GM19025 (cell line): ENCODE results near the gene GEN1.

Experiments
- ATAC-seq: cut with Tn5 transposase; IDR thresholded peaks from one replicate; pipeline ENCODE4 v1.9.1; 2021; ENCODE audit warnings: mild to moderate bottlenecking, low read depth, moderate library complexity; ENCODE audit not compliant: unreplicated experiment

The GEN1 gene

DNA sequence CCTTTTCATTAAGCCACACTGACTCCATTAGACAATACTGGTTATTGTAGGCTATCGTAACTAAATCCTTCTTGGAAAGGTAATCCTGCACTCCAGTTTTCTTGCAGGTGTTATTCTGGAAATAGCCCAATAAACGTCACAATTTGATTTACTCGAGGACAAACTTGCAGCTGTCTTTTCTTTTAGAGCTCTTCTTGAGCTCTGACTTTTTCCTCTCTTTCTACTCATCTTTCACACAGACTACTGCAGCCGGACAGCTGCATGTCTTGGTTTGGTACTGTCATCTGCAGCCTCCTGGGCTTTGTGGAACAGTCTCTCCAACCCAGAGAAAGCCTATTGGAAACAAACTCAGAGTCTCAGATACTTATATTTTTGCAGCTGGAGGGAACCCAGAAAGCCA lies 39.4 kb downstream of the GEN1 start:
- no peak for ATAC-seq

DNA sequence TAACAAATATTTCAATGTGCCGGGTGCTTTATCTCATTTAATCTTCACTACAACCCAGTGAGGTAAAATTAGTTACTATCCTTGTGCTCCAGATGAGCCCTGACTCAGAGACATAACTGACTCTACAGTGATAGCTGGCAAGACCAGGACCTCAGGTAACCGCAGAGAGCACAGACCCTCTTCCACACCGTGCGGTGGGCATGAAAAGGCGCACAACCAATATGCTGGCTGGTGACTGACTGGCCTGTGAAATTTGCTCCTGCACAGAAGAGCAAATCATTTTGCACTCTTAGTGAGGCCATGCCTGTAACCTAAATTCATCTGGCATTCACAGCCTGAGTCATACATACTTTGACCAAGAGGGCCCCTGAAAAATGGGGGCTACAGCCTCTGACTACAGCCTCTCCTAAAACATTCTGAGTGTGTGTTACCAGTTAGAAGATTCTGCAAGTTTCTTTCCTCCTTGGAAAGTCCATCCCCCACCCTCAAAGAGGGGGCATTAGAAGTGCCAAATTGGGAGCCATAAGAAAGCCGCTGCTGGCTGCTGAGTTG lies 39.9 kb downstream of the GEN1 start:
- ATAC-seq, result no peak

DNA sequence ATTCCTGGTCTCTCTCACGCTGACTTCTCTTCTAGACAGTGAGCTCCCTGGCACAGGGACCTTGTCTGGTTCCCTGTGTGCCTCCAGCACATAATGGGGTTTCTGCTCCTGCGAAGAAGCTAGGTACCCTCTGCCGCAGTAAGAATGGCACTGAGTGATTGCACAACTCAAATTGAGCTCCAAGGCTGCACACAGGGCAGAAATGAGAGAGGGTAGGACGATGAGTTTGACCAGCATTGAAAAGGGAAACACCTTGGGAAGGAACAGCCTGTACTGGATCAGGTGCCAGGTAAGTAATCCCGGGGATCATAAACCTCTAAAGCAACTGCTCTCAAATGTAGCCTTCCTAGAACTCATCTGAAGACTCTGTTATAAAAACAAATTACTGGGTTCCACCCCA lies 41.4 kb downstream of the GEN1 start:
- no peak for ATAC-seq

DNA sequence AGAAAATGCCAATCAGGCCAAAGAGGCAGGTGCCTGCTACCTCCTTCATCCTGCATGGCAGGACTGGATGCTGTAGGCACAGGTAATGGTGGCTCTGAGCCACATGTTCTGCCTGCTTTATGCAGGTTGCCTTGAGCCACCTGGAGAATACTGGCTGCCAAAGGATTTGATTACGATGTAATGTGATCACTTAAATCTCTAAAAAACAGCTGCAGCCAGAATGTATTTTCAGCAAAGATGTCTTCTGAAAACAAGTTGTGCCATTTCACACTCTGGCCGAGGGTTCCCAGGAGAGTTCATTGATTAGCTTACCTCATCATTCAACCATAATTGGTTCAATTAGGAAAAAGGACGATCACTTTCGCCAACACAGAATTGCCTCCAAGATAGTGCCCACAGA lies 44.4 kb downstream of the GEN1 start:
- no peak for ATAC-seq

DNA sequence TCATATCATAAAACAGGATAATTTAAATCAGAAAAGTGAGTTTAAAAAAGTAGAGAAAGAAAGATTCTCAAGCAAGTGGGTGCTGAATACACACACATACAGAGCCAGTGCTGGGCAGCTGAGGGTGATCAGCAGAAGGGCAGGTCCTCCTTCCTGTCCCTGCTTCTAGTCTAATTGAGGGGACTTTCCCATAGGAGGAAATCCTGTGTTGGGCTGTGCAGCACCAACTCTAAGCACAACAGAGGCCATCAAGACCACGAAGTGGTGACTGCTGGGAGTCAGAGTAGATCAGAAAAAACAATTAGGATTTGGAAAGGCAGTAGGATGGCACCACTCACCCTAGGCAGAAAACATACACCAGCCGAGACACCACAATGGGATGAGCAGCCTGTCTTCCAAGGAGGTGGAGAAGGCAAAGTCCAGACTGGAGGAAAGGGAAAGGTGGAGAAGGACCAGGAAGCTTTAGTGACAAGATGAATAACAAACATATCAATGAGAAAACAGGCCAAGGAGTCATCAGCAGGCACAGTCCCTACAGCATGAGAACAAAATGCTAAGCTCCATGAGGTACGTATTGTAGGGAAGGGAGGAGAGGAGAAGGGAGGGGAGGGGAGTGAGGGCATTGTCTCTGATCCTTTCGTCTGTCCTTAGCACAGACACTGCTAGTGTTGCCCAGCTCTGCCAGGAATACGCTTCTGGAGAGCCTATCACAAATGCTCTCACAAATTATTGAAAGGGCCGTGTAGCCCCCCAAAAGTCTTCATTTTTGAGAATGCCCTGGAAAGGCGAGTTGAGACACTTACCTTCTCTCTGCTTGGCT lies 45.6 kb downstream of the GEN1 start:
- no peak for ATAC-seq

DNA sequence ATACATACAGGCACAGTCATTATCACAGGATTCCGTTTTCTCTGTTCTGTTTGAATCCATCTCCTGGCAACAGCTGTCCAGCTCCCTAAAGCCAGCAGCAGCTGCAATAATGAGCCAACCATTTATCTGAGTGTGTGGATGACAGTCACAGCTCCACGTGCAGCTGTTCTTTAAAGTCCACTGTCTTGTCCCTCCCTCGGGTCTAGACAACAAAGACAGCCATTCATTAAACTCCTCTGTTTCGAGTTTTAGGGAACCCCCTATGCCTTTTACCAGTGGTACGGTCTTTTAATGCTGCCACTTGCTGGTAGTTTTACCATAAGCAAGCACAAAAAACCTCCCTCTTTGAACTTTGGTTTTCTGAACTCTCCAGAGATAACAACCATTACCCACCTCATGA lies 46.3 kb downstream of the GEN1 start:
- ATAC-seq, result no peak

DNA sequence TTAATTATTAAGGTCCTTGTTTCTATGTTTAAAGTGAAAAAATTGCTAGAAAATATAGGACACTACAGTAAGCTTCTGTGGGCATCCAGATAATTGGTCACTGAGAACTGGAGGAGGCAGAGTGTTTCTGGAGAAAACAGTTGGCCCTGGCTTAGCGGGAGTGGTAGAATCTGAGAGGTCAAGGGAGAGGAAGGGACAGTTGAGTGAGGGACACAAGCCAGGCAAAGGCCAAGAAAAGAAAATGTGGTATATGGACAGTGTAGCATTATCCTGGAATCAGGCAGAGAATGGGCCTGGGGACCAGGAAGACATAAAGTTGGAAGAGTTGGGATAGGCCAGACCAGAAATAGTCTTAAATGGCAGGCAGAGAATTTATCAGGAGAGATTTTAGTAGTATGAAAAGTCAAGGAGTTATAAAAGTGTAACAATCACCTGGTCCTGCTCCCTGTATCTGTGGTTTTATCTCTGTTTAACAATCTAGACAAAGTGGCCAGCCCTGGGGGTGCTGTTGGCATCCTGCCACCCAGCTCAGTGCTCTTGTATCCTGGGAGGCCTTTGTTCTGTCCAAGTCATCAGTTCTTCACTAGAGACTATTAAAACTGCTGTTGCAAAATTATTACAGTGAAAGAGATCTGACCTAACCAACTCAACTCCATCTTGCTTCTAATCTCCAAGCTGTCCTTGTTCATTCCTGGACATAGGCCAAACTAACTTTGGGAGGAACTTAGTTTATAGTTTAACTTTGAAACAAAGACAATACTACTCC lies 46.9 kb downstream of the GEN1 start:
- no peak for ATAC-seq

DNA sequence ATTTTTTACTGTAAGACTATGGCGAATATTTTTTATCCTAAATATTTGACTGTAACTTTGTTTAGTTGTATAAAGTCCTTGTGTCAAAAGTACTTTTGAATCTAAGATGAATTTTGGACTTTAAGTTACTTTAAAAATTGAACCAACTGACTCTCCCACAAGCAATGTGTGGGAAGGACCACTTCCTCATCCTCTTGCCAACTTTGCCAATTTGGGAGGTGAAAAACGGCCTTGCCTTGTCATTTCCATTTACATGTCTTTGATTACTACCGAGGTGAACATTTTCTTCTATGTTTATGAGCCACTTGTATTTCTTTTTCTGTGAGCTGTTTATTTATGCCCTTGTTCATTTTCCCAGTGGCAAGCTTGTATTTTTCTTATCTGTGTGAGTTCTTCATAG lies 49.6 kb downstream of the GEN1 start:
- no peak for ATAC-seq

DNA sequence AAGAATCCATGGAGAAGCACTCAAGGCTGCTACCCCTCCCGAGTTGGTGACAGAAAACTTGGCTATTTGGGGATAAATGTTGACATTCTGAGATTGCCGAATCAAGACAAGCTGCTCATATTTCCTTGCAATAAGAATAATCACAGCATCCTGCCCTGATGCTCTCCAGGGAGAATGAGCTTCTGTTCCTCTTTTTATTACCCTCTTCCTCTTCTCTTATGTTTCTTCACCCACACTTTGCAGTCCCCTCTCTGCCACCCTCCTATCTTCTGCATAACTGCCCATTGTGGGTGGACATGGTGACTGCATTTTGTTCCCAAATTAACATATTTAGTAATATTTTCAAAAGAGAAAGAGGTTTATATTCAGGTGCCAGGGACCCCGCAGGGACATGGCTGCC lies 50.4 kb downstream of the GEN1 start:
- peak; percentile 49 for ATAC-seq

DNA sequence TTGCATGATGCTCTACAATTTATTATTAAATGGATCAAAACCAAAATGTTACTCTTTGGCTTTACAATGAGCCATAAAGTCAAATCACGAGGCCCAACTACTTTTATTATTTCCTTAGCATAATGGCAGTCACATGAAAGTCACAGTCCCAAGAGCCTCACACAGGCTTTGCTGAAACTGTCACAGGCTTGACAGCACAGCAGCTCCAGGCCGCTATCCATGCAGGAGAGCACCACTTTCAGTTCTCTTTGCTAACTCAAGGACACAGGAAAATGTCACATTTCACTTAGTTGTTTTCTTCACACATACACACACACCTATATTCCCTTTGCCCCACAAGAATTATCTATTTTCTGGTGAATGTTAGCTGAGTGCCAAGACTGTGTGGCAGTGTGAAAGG lies 51.2 kb downstream of the GEN1 start:
- ATAC-seq, result no peak

DNA sequence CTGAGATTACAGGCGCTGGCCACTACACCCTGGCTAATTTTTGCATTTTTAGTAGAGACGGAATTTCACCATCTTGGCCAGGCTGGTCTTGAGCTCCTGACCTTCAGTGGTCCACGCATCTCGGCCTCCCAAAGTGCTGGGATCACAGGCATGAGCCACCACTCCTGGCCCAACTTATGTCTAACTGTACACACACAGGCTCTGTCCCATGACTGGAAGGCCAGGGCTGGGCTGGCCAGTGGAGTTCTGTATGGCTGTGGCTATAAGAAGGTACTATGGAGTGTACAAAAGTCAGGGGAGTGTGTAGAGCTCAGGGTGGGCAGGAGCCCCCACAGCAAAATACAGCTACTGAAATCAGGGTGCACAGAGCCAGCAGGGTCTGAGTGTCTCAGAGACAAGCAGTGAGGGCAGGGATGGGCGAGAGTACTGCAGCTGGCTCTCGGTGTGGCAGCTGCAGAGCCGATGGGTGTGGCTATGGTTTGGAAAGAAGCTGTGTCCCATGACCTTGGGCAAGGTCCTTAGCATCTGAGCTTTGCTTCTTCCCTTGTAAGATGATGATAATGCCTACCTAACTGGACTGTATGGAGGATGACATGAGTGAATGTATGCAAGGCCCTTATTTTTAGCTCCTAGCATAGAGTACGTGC lies 51.9 kb downstream of the GEN1 start:
- no peak for ATAC-seq

DNA sequence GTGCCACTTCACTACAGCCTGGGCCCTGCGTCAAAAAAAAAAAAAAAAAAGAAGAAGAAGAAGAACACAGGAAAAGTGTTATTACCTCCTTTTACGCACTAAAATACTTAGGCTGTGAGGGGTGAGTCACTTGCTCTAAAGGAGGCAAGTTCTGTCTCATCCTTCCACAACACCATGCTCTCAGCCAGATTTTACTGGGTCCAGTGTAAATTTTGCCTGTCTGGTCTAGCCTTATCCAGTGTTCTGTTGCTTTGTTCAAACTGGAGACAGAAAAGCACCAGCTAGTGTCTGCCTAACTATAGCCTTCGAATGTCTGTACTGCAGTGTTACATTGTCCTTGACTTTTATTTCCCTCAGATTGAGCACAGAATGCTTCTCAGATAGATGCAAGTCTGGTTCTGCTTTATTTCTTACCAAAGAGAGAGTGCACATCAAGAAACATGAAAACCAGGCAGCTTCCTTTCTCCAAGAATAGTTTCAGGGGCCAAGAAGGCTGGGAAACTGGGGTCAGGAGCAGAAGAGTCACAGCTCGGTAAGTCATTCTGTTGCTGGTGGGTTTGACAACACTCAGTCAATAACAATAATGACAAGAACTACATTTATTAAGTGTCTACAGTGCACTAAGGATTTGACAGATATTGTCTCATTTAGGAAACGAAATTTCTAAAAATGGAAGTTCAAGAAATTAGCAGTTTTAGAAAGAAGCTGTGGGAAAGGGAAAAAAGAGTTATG lies 59.2 kb downstream of the GEN1 start:
- peak; percentile 46 for ATAC-seq

DNA sequence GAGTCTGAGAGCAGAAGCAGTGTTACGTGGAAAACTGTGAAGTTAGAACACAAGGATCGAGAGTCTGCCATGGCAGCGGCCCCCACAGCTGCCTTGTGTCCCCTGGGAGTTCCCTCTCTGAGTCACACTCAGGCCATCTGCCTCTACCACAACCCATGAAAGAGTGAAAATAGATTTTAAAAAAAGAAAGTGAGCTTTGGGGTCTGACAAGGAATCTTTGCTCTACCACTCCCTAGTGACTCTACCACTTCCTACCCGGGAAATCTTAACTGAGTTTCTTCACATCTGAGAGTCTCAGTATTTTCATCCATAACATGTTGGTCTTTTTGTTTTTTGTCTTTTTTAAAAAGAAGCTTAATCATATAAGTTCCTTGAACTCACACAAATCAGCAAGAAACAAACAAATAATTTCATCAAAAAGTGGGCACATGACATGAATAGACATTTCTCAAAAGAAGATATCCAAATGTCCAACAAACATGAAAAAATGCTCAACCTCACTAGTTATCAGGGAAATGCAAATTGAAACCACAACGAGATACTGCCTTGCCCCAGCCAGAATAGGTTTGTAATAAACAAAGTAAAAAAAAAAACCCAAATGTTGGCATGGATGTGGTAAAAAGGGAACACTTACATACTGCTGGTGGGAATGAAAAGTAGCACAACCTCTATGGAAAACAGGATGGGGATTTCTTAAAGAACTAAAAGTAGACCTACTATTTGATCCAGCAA lies 60.0 kb downstream of the GEN1 start:
- ATAC-seq, result peak; percentile 87

DNA sequence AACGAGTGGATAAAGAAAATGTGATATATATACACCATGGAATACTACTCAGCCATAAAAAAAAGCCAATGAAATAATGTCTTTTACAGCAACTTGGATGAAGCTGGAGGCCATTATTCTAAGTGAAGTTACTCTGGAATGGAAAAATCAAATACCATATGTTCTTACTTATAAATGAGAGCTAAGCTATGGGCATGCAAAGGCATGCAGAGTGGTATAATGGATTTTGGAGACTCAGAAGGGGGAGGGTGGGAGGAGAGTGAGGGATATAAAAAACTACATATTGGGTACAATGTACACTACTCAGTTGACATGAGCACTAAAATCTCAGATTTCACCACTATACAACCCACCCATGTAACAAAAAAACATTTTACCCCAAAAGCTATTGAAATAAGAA lies 60.7 kb downstream of the GEN1 start:
- no peak for ATAC-seq

DNA sequence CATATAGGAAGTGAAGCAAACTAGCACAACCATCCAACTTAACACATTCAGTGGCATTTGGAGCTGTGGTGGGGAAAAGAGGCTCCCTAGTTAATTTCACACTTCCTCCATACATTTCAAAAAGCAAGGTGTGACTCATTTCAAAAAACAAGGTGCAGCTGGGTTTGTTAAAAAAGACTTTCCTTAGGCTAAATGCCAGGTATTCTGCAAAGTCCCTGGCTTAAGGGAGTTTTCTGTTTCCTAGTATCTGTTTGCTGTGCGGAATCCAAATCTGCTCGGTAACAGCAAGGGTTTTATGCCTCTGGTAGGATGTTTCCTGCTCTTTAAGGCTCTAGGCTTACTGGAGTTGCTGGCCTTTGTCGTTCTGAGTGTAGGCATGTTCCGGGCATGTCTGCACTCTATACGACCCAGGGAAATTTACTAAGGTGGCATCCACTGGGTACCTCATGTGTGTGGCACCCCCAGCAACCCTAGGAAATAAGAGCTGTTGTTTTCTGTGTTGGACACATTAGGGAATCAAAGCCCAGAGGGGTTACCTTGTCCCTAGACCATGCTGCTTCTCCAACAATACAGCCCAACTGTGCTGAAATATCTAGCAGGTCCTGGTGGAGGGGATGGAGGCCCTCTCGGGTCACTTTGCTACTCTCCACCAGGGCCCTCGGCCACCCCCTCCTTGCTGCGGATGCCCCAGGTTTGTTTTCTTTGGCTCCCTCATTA lies 61.7 kb downstream of the GEN1 start:
- no peak for ATAC-seq

DNA sequence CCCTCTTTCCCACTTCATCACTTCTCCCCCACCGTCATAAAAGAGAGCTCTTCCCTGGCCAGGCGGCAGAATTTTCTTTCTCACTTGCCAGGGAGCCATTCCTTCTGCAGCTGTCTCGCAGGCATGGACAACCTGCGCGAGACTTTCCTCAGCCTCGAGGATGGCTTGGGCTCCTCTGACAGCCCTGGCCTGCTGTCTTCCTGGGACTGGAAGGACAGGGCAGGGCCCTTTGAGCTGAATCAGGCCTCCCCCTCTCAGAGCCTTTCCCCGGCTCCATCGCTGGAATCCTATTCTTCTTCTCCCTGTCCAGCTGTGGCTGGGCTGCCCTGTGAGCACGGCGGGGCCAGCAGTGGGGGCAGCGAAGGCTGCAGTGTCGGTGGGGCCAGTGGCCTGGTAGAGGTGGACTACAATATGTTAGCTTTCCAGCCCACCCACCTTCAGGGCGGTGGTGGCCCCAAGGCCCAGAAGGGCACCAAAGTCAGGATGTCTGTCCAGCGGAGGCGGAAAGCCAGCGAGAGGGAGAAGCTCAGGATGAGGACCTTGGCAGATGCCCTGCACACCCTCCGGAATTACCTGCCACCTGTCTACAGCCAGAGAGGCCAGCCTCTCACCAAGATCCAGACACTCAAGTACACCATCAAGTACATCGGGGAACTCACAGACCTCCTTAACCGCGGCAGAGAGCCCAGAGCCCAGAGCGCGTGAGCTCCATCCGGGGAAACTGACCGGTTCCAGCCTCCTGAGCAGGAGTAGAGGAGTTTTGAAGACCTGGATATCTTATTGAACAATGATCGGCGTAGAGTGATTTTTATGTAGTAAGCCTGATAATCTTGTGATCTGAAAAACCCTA lies 62.7 kb downstream of the GEN1 start, which contains the start of gene MSGN1:
TSS of gene MSGN1 (plus strand) at position 65 of the 850 bp plus-strand sequence. CDS start at position 124, 59 bp downstream.
- ATAC-seq, result no peak

DNA sequence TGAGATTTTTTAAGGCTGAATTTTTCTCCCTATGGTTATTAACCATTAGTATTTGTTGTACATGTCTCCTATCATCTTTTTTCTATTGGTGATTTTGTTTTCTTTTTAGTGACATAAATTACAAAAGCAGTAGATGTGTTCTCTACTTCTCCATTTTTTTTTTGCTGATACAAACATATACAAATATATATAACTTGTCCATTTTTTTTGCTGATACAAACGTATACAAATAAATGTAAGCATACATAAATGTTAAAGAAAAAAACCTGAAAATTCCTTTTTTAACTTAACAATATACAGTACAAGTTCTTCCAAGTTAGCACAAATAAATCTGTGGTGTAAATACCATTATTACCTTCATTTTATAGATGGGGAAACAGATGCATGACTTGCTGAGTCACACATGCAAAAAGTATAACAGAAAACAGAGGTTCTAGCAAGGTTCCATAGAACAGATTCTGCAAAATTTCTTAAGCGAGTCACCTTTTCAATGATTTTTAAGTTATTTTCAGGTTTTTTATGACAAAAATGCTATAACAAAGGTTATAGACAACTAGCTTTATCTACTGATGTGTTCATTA lies 64.4 kb downstream of the GEN1 start:
- no peak for ATAC-seq

DNA sequence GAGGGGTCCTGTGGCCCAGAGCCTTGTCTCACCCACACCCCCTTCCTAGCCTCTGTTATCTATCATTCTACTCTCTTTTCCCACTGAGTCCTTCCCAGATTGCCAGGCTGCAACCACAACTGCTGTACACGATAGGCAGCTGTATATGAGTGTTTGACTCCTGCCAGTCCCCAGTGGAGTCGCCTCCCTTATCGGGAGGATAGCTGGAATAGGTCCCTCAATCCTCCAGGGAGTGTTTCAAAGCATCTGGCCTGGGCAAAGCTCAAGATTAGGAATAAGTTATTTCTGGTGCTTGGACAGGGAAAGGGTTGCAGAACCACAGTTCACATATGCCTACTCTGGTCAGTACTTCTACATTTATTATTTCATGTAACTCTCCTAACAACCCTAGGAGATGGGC lies 67.1 kb downstream of the GEN1 start:
- ATAC-seq, result no peak
